RWPE1 (cell line): ENCODE measurements around the gene KCNQ5.

Experiments used
- CTCF ChIA-PET: fragments of 350-600 bp; sonication (Branson Sonifier 250); formaldehyde crosslinking; extraction: SDS; loops from one replicate; lab custom pipeline; 2021; lab: Yijun Ruan, JAX
- POLR2A ChIA-PET: fragments of 400-600 bp; formaldehyde crosslinking; extraction: SDS; loops from one replicate; lab custom pipeline; 2020; ENCODE audit warnings: antibody characterized with exemption; ENCODE audit not compliant: low non-redundant PET; lab: Yijun Ruan, JAX
- DNase-seq: peaks from one replicate; pipeline ENCODE4 v3.0.0; 2012; ENCODE audit warnings: low spot score
- H3K27ac ChIP-seq: fragments of 450-650 bp; 2 replicates; pipeline ENCODE4 v1.5.1; 2017
- TF ChIP-seq, protein P1 (sequence below): fragments of 450-650 bp; conservative IDR thresholded peaks from 2 replicates; pipeline ENCODE4 v1.5.1; 2017; ENCODE audit warnings: low read depth, mild to moderate bottlenecking

The KCNQ5 gene

DNA sequence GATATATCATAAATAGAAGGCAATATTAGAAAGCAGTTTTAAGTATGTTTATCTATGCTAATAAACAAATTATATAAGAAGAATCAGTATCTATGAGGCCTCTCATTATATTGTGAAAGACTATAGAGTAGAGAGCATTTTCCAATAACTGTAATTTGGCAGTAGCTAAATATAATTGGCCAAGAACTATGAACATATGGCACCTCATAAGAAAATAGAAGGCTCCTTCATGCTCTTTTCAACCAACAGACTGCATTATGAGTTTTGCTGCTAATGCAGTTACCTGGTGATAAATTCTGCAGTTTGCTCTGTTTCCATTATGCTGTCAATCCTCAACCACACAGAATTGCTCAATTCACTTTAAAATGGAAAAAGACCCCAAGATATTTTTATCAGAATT lies 382.4 kb downstream of the KCNQ5 start:
- ChIA-PET CTCF (no interaction called here), POLR2A (no interaction called here)
- H3K27ac ChIP-seq, result no peak overlapping the region

DNA sequence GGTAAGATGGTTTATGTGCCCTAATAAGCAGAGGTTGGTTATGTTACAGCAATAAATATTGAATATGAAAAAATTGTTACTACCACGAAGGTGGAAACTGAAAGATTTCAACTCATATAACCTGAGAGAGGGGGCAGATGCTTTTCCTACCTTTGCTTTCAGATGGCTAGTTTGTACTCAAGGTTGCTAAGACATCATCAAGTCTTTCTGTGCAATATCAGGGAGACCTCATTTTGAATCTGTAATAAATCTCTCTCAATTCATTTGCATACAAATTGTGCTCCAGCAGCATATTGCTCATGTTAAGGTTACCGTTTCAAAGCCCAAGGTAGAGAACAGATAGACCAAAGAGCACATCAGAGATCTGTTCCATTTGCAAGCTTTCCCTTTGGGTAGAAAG lies 383.0 kb downstream of the KCNQ5 start:
- POLR2A ChIA-PET, result no interaction called here
- no peak overlapping the region for H3K27ac ChIP-seq
- CTCF ChIA-PET, result interaction anchor here (0.7 kb wide), 1 partner anchor 322 kb away, joined by 3 read pairs; no protein-coding TSS in a partner anchor
- TF ChIP-seq, protein P1, sequence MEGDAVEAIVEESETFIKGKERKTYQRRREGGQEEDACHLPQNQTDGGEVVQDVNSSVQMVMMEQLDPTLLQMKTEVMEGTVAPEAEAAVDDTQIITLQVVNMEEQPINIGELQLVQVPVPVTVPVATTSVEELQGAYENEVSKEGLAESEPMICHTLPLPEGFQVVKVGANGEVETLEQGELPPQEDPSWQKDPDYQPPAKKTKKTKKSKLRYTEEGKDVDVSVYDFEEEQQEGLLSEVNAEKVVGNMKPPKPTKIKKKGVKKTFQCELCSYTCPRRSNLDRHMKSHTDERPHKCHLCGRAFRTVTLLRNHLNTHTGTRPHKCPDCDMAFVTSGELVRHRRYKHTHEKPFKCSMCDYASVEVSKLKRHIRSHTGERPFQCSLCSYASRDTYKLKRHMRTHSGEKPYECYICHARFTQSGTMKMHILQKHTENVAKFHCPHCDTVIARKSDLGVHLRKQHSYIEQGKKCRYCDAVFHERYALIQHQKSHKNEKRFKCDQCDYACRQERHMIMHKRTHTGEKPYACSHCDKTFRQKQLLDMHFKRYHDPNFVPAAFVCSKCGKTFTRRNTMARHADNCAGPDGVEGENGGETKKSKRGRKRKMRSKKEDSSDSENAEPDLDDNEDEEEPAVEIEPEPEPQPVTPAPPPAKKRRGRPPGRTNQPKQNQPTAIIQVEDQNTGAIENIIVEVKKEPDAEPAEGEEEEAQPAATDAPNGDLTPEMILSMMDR, result no peak
- DNase-seq, result no peak

More for the DNA sequence above, 382.4 kb downstream of the KCNQ5 start:
- TF ChIP-seq, protein P1, result no peak
- no peak for DNase-seq

DNA sequence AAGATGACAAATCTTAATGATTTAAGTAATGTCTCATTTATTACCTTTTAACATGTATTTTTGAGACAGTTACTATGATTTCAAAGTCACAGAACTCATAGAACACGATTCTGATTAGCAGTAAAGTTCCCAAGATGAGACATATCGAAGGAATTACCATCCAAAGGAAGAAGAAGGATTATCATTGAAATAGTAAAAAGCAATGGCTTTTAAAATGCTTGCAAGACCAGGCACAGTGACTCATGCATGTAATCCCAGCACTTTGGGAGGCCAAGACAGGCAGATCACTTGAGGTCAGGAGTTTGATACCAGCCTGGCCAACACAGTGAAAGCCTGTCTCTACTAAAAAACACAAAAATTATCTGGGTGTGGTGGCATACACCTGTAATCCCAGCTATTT lies 384.3 kb downstream of the KCNQ5 start:
- CTCF ChIA-PET, result no interaction called here
- TF ChIP-seq, protein P1, result no peak
- POLR2A ChIA-PET, result no interaction called here
- H3K27ac ChIP-seq, result no peak overlapping the region
- DNase-seq, result no peak

DNA sequence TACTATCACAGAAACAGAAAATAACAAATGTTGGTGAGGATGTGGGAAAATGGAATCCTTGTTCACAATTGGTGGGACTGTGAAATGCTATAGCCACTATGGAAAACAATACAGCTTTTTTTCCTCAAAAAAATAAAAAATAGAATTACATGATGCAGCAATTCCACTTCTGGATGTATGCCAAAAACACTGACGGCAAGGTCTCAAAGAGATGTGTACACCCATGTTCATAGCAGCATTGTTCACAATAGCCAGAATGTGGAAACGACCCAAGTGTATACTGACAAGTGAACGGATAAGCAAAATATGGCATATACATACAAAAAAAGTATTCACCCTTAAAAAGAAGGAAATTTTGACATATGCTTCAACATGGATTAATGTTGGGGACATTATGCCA lies 390.1 kb downstream of the KCNQ5 start:
- ChIA-PET POLR2A (no interaction called here), CTCF (no interaction called here)
- DNase-seq, result no peak

DNA sequence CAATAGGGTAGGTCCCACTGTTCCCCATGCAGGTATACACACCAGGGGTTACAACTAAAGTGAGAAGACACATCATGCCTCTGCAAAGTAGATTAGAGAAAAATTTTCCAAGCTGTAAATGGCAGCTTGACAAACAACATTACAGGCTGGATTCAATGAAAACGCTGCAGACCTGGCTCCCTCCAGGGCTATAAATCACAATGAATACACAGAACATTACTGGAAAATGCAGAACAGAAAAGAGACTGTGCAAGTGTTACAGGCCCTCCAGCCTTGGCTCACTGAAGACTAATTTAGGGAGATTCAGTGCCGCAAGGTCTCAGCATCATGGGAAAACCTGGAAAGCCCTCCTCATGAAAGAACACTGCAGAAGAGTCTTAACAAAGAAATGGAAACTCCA lies 395.6 kb downstream of the KCNQ5 start:
- H3K27ac ChIP-seq, result no peak overlapping the region
- no peak for DNase-seq
- TF ChIP-seq, protein P1, result no peak
- ChIA-PET POLR2A (no interaction called here), CTCF (no interaction called here)

More for the DNA sequence above, 390.1 kb downstream of the KCNQ5 start:
- H3K27ac ChIP-seq, result no peak overlapping the region
- TF ChIP-seq, protein P1, result no peak

DNA sequence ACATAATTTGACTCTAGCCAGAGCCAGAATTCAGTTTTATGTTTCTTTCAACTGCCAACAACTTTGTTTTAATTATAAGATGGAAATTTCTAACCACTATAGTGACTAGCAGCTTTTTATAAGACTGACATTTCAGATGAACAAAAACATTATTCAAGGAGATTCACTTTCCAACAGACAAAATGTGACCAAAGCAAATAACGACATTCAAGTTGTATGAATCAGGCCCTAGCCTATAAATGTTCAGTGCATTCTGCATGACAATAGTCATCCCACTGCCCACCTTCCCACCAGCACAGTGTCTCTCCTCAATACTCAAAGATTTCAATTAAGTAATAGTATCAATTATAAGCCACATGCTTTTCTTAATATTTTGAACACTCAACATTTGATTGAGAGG lies 402.7 kb downstream of the KCNQ5 start:
- no peak overlapping the region for H3K27ac ChIP-seq
- DNase-seq, result no peak
- POLR2A ChIA-PET, result no interaction called here
- CTCF ChIA-PET, result no interaction called here
- TF ChIP-seq, protein P1, result no peak

DNA sequence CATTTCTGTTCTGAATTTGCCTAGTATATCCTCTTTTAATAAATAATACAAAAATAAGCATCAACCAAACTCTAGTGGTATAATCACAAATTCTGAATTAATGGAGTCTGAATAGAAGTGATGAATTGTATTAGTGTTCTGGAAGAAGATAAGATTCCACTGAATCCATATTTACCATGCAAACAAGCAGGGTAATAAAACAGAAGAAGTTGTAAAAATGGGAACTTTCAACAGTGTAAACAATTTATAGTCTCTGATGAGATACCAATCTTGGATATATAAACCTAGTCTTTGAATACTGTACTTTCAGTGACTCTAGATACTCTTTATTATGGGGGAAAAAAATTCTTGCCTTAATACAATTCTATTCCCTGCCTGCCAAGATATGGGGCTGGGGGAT lies 405.8 kb downstream of the KCNQ5 start:
- DNase-seq, result no peak
- ChIA-PET POLR2A (no interaction called here), CTCF (no interaction called here)
- no peak overlapping the region for H3K27ac ChIP-seq
- TF ChIP-seq, protein P1, result no peak
